KMS-11 (cell line): Measurements from ENCODE around the gene HBP1.

Experiments
- H2AFZ ChIP-seq: fragments of 200-600 bp; sonication (generic); 2 replicates; pipeline ENCODE4 v1.6.1; 2016; ENCODE audit warnings: antibody characterized with exemption, mixed run types, low read depth
- H3K27ac ChIP-seq: fragments of 200-600 bp; sonication (generic); 2 replicates; pipeline ENCODE4 v1.6.1; 2016; ENCODE audit warnings: mild to moderate bottlenecking, mixed run types
- H3K27me3 ChIP-seq: fragments of 200-600 bp; sonication (generic); 2 replicates; pipeline ENCODE4 v1.6.1; 2017; ENCODE audit warnings: mild to moderate bottlenecking, low read depth, mixed run types, moderate library complexity; ENCODE audit not compliant: insufficient read depth
- H3K36me3 ChIP-seq: fragments of 200-600 bp; sonication (generic); 2 replicates; pipeline ENCODE4 v1.6.1; 2017; ENCODE audit warnings: mild to moderate bottlenecking, mixed run types; ENCODE audit not compliant: insufficient read depth
- H3K4me1 ChIP-seq: fragments of 200-600 bp; sonication (generic); 2 replicates; pipeline ENCODE4 v1.6.1; 2016; ENCODE audit warnings: mild to moderate bottlenecking, low read depth, mixed run types; ENCODE audit not compliant: poor library complexity, severe bottlenecking
- H3K4me2 ChIP-seq: fragments of 200-600 bp; sonication (generic); 2 replicates; pipeline ENCODE4 v1.7.0; 2016; ENCODE audit warnings: mild to moderate bottlenecking, mixed run types
- H3K4me3 ChIP-seq: fragments of 200-600 bp; sonication (generic); IDR thresholded peaks from 2 replicates; pipeline ENCODE4 v1.6.1; 2017; ENCODE audit warnings: low read depth, low read length, mixed read lengths; ENCODE audit not compliant: insufficient read depth
- H3K79me2 ChIP-seq: fragments of 200-600 bp; sonication (generic); 2 replicates; pipeline ENCODE4 v1.6.1; 2016; ENCODE audit warnings: low read depth, mixed run types; ENCODE audit not compliant: insufficient read depth
- H3K9ac ChIP-seq: fragments of 200-600 bp; sonication (generic); 2 replicates; pipeline ENCODE4 v1.6.1; 2016; ENCODE audit warnings: mild to moderate bottlenecking, mixed run types
- H4K20me1 ChIP-seq: fragments of 200-600 bp; sonication (generic); 2 replicates; pipeline ENCODE4 v1.6.1; 2016; ENCODE audit warnings: mild to moderate bottlenecking, mixed run types; ENCODE audit not compliant: insufficient read depth
- CTCF ChIP-seq: fragments of 200-600 bp; sonication (generic); conservative IDR thresholded peaks from 2 replicates; pipeline ENCODE4 v1.6.1; 2017; ENCODE audit warnings: low read depth, mild to moderate bottlenecking, antibody characterized with exemption, low read length, moderate library complexity, mixed read lengths

The HBP1 gene

DNA sequence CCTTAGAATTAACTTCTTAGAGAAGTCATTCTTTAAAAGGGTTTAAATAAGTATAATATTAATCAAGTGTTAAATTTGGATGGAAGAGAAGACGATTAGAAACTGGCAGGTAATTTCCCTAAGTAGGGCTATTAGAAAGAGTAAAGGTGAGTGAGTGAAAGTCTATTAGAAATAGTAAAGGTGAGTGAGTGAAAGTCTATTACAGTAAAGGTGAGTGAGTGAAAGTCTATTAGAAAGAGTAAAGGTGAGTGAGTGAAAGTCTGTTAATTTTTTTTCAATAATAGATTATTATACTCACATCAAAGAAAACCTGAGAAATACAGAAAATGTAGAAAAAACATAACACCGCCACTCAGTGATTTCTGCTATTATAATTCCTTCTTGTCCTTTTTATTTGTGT is 10.8 kb upstream of the HBP1 start:
- Histone ChIP-seq H3K4me3 (no peak overlapping the region), H3K4me1 (no peaks in the 10 kb centered on the region), H3K36me3 (no peaks in the 10 kb centered on the region), H3K27ac (no peak overlapping the region), H3K4me2 (no peak overlapping the region), H3K27me3 (no peaks in the 10 kb centered on the region), H4K20me1 (no peaks in the 10 kb centered on the region), H3K79me2 (no peaks in the 10 kb centered on the region), H2AFZ (no peak overlapping the region), H3K9ac (no peak overlapping the region)
- TF ChIP-seq CTCF: no peak

GRCh38 chr7:107160389-107160788 is 8.4 kb upstream of the HBP1 start:
- H3K79me2 ChIP-seq: no peaks in the 10 kb centered on the region
- H3K36me3 ChIP-seq: no peaks in the 10 kb centered on the region
- no peaks in the 10 kb centered on the region for H4K20me1 ChIP-seq
- no peak overlapping the region for H3K4me2 ChIP-seq
- no peak overlapping the region for H3K9ac ChIP-seq
- no peak overlapping the region for H3K4me3 ChIP-seq
- no peak overlapping the region for H2AFZ ChIP-seq
- no peak for TF ChIP-seq CTCF
- no peak overlapping the region for H3K27ac ChIP-seq
- H3K27me3 ChIP-seq: no peaks in the 10 kb centered on the region
- no peaks in the 10 kb centered on the region for H3K4me1 ChIP-seq

DNA sequence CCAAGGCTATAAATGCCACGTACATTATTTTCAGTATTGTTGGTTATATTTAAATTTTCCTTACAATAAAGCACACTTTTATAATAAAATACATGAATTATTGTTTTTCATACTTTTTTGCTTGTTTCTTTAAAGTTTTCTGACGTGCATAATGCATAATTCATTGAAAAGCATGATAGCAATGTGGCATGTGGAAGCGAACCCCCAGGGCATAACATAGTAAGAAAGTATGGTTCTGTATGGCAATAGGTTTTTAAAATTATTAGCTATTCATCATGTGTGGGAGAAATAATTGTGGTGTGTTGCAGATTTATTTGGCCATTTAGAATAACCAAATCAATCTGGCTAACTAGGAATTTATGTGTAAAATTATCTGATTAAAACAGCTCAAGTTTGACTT is 7.4 kb upstream of the HBP1 start:
- Histone ChIP-seq H2AFZ (no peak overlapping the region), H3K36me3 (no peaks in the 10 kb centered on the region), H3K4me3 (no peak overlapping the region), H3K4me2 (no peak overlapping the region), H4K20me1 (no peaks in the 10 kb centered on the region), H3K4me1 (peaks cover 3% of the 10 kb centered on the region), H3K27ac (no peak overlapping the region), H3K79me2 (no peaks in the 10 kb centered on the region), H3K27me3 (no peaks in the 10 kb centered on the region), H3K9ac (no peak overlapping the region)
- TF ChIP-seq CTCF: no peak

GRCh38 chr7:107162475-107162874 is 6.3 kb upstream of the HBP1 start:
- Histone ChIP-seq H3K4me1 (peaks cover 9% of the 10 kb centered on the region), H3K9ac (no peak overlapping the region), H3K36me3 (no peaks in the 10 kb centered on the region), H3K4me2 (no peak overlapping the region), H2AFZ (no peak overlapping the region), H3K27ac (no peak overlapping the region), H3K4me3 (no peak overlapping the region), H3K27me3 (no peaks in the 10 kb centered on the region), H4K20me1 (no peaks in the 10 kb centered on the region), H3K79me2 (no peaks in the 10 kb centered on the region)
- TF ChIP-seq CTCF: no peak

GRCh38 chr7:107164092-107164491 is 4.7 kb upstream of the HBP1 start:
- H3K4me2 ChIP-seq: no peak overlapping the region
- H3K79me2 ChIP-seq: no peaks in the 10 kb centered on the region
- TF ChIP-seq CTCF: no peak
- no peaks in the 10 kb centered on the region for H4K20me1 ChIP-seq
- no peaks in the 10 kb centered on the region for H3K36me3 ChIP-seq
- no peak overlapping the region for H3K9ac ChIP-seq
- no peak overlapping the region for H3K27ac ChIP-seq
- H3K4me1 ChIP-seq: peaks cover 9% of the 10 kb centered on the region
- H2AFZ ChIP-seq: no peak overlapping the region
- H3K4me3 ChIP-seq: no peak overlapping the region
- no peaks in the 10 kb centered on the region for H3K27me3 ChIP-seq
